SHP77 (cell line): ENCODE results near the gene MORC4.

ENCODE experiments used
- DNase-seq, 2 experiments: peaks; one replicate each; lab custom pipeline; 2025; lab: John Stamatoyannopoulos, UW

The MORC4 gene

DNA sequence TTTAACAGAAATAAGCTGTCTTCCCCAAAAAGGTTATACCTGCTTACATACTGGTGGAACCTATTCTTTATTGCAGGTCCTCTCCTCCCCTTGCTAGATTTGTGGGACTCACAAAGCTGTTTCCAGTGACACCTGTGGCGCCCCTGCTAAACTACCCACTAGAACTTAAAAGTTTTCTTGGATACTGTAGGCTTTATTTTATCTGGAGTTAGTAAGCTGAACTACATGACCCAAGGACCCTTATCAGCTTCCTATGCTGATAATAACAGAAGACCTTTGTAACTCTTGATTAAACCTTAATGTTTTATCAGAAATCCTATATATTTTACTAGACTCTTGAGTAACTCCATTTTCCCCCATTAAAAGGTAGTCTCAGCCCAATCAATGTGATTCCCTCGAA is 47.5 kb downstream of the MORC4 start:
- DNase-seq, result no peak

DNA sequence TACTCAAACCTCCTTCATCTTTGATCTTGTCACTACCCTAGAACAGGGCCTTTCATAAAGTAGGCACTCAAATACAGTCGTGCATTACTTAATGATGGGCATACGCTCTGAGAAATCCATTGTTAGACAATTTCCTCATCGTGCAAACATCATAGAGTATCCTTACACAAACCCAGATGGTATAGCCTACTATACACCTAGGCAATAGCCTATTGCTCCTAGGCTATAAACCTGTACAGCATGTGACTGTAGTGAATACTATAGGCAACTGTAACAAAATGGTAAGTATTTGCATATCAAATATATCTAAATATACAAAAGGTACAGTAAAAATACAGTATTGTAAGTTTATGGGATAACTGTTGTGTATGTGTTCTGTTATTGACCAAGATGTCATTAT is 47.9 kb downstream of the MORC4 start:
- DNase-seq, result no peak

DNA sequence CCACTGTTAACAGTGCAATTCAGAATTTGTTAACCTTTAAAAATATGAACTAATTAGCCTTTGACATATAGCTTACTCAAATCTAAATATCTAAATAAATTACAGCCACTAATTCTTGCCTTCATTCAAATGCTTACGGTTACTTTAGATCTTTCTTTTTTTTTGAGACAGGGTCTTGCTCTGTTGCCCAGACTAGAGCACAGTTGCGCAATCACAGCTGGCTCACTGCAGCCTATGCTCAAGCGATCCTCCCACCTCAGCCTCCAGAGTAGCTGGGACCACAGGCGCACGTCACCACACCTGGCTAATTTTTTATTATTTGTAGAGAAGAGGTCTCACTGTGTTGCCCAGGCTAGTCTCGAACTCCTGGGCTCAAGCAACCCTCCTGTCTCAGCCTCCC is 48.8 kb downstream of the MORC4 start:
- no peak for DNase-seq

DNA sequence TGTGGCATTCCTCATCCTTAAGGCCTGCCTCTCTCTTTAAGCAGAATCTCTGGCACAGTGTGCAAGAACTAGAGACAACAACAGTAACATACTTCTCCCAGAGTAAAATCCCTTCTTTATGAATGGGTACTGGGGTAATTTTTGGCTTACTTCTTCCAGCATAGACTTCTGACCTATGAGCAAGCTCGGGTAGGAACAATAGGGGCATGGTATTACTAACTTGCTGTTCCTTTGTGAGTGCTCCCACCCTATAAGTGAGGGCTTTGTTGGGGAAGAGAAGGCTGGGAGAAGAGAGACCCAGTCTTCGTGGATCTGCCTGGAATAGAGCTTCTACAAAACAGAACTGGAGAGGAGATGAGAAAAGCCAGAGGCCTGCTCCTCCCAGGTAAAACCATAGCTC is 49.6 kb downstream of the MORC4 start:
- no peak for DNase-seq

DNA sequence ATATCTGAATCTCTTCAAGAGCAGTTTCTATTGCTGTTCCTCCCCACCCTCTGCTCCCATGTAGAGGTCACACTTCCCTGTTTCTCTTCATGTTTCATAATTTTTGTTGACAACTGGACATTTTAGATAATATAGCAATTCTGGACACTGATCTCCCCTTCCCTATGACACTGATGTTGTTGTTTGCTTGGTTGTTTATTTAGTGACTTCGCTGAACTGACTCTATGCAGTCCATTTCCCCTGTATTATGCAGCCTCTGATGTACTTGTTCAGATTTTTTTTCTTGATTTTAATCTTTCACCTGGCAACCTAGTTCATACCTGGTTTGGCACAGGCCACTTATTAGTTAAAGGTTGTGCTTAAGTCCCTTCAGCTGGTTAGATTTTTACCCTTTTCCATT is 50.6 kb downstream of the MORC4 start:
- no peak for DNase-seq

DNA sequence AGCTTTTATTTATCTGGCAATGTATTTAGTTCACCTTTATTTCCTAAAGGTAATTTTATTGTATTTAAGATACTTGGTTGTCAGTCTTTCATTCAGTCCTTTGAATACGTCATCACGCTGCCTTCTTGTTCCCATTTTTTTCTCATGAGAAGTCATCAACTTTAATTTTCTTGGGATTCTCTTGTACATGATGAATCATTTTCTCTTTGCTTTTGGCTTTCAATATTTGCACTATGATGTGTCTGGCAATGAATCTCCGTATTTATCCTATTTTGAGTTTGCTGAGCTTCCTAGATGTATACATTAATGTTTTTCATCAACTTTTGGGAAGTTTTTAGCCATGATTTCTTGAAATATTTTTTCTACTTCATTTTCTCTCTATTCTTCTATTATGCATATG is 51.4 kb downstream of the MORC4 start:
- no peak for DNase-seq

DNA sequence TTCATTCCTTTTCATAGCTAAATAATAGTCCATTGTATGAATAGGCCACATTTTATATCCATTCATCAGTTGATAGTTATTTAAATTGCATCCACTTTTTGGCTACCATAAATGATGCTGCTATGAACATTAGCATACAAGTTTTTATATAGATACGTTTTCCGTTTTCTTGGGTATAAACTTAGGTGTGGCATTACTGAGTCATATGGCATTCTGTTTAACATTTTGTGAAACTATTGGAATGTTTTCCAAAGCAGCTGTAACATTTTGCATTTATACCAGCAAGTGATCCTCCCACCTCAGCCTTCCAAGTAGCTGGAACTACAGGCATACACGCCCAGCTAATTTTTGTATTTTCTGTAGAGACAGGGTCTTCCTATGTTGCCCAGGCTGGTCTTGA is 53.5 kb downstream of the MORC4 start:
- DNase-seq, result no peak

DNA sequence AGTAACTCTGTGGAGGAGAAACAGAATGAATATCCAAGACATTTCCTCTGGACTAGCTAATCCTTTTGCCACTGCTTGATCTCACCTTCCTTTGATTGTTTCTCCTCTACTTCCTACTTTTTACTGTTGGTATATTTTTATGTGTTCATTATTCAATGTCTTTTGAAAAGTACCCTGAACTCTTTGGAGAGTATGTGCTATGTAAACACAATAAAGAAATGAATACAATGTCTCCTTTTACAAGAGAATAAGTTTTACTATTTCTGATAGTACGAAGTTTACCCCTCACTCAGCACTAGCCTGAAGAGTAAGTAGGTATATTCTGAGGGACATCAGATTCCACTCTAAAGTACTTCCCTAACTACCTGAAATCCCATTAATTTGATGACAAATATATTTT is 59.9 kb downstream of the MORC4 start:
- no peak for DNase-seq

DNA sequence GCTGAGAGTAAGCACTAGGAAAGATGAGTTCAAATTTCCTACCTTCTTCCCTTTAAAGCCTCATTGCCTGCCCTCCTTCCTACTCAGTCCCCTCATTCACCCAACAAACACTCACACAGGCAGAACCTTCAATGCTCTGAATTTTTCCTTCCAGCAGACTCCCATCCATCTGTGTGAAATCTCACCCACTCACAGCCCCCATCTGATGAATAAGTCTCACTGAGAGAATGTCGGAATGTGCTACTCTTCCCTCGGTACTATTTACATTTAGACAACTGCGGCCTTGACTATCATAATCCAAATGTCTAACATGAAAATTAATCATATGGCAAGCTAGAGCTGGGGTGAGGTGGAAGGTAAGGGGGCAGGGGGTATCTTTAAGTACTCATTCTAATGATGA is 60.4 kb downstream of the MORC4 start:
- no peak for DNase-seq

DNA sequence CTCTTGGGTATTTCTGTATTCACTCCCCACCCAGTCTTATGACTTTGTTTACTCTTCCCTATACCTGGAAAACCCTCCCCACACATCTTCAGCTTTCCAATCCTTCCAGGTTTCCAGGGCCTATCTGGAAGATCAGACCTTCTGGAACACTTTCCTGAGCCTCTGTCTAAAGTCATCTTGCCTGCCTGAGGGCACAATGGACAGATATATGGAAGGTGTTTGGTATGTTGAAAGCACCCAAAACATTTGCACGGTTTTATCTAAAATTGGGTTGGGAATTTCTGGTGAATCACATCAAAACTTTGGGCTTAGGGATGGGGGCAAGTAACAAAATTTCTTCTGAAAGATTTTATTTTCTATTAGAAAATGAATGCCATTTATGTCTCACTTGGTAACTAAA is 63.8 kb downstream of the MORC4 start:
- DNase-seq, result no peak

DNA sequence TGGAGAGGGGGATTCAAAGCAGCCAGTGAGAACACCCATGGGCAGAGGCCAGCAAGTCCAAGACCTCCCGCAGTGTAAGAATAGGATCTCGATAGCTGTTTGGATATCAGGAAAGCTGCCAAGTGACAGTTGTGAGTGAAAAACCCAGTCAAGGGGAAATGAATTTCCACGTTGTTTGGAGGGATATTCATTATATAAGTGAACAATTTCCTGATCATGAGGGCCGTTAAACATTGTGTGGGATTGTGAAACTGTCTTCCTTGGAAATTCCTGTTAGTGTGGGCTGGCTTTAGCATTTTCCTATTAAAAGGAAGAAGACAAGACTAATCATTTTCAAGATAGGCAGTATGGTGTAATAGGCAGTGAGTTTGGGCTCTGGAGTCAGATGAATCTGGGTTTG is 64.8 kb downstream of the MORC4 start:
- DNase-seq, result no peak

DNA sequence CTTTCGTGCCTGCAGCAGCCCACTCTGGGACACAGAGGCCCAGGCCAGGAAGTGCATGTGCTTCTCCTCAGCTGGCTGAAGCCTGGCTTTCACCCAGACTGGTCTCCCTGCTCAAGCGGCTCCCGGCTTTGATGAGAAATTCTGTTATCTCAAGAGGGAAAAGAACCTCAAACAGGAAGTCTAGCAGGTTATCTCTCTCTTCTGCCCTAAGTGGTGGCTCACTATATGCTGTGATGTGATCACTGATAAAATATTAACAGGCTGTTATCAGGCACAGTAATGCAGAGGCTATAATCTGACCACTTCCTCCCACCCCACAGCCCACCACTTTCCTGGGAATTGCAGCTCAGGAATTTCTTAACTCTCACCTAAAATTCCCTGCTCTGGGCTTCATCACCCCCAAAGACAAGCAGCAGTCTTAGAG is 66.5 kb downstream of the MORC4 start:
- no peak for DNase-seq

DNA sequence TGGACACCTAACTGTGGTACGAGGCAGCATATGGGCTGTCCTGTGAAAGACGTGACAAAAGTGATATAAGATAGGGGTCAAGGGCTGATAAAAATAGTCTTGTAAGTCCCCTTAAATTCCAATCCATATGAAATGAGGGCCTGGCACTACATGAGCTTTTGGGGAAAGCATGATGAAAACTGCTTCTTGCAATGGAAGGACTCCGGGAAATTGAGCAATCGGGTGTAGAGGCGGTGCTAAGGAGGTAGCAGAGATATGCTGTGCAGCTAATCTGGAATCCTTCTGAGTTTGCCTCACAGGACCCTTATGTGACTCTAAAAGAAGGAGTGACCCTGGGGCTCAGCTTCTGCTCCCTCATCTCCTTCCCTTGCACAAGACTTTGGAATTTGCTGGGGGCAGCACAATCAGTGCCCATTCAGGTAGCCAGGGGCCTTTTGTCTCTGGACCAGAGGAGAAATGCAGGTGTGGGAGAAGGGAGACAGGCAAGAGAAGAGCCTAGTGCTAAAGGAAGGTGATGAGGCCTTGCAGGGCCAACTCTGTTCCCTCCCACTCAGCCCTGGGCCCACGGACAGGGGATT is 67.0 kb downstream of the MORC4 start:
- no peak for DNase-seq

DNA sequence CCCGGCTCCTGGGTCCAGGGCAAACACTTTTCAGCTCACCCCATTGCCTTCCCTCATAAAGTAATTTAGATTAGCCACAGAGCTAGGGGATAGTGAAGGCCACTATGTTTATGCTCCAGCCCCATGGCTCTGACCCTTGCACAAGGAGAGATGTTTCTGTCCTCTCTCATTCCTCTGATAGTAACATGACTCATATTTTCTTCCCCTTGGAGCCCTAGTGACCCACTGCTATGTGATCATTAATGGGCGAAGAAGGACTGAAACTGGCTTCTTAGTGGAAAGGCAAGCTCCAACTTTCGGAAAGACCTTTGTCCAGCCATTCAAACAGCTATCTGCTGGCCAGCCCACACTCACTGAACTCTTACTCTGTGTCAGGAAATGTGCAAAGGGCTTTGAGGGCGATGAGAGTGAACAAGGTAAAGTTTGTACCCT is 67.5 kb downstream of the MORC4 start:
- no peak for DNase-seq

DNA sequence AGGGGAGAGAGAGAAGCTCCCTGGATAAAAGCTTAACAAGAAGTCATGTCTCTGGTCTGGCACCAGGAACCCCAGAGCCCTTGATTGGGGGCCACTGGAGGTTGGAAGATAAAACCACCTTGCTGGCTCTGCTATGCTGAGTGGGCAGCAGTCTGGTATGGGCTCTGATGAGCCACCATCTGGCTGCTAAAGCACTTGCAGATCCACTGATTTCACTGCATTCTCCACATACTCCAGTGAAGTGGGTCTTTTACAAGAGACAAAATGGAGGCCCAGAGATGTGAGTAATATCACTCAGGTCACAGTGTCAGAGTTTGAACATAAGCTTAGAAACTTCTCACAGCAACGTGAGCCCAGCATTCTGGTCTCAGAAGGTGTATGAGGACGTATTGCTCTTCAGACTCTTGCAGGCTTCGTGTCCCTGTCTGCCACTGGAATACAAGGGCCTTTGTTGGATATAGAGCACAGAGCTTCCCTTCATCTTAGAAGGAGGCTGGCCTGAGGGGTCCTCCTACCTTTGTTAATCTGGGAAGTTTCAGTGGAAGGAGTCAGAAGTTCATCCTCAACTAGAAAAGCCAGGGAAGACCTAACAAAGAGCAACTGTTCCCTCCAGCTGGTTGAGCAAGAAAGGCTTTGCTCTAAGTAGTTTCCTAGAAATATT is 68.1 kb downstream of the MORC4 start:
- DNase-seq, result no peak

DNA sequence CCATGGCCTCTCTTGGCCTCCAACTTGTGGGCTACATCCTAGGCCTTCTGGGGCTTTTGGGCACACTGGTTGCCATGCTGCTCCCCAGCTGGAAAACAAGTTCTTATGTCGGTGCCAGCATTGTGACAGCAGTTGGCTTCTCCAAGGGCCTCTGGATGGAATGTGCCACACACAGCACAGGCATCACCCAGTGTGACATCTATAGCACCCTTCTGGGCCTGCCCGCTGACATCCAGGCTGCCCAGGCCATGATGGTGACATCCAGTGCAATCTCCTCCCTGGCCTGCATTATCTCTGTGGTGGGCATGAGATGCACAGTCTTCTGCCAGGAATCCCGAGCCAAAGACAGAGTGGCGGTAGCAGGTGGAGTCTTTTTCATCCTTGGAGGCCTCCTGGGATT is 71.8 kb downstream of the MORC4 start:
- no peak for DNase-seq

DNA sequence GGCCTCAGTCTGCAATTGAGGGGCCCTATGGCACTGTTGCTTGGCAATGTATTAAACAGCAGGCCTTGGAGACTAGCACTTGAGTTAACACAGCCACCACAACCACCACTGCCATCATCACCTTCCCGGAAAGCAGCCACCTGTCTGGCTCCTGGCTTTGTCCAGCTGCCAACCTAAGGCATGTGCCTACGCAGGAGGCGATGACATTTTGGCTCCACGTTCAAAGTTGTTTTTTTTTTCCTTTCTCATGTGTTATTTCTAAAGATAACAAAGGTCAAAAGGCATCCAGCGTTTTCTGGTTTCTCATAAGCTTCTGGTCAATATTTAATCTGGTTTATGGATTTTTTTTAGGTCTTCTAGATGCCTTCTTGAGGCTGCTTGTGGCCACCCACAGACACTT is 72.3 kb downstream of the MORC4 start:
- no peak for DNase-seq

DNA sequence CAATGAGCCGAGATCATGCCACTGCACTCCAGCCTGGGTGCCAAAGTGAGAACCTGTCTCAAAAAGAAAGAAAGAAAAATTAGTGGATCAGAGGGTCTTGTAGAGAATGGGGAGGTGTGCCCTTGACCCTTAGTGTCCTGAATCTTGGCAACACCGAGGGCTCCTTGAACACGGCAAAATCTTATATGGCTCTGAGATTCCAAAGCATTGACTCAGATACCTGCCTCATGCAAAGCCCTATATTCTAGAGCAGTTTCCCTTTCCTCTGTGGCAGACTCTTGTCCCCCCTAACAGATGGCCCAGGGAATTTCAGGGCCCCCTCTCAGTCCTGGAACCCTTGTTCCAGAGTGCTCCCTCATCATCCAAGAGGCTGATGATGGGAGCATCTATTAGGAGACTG is 73.0 kb downstream of the MORC4 start:
- DNase-seq, result no peak

DNA sequence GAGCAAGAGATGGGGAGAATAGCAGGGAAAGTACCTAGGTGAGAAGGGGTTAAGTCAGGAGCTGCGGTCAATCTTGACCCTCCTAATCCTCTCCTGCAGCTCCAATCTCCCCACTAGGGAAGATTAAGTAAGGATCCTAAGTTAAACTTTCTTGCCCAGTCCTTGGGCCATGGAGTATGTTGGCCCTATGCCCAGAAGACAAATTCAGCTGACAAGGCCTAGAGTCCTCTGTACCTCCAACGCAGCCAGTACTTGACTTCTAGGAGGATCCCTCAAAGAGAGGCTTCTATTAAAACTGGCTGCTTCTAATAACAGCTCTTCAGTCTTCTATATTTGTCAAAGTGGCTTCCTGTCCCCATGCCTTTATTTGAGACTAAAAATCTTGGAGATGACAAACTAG is 78.4 kb downstream of the MORC4 start:
- no peak for DNase-seq

DNA sequence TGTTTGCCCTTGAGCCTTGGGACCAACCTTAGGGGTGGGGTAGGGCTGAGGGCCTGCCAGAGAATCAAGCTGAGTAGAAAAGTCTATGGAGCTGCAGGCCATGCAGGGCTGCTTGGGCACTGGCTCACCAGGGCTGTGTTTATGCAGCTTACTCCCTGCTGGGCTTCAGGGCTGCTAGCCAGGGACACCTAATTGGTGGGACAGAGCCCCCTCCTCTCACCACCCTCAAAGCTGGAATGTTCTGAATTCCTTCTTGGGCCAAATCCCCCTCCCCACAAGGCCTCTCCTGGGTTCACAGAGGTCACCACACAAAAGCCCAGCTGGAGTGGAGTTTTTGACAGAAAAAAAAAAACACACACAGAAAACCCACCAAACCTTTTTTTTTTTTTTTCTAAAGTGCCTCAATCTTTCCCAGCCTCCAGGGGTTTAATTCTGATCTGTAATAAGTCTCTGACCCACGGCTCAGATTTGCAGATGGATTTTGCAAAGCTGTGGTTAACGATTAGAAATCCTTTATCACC is 80.0 kb downstream of the MORC4 start, which contains the start of gene CLDN2:
Gene CLDN2 (plus strand): TSS at position 471 of the 521 bp plus-strand sequence. CDS start 7,827 bp downstream, outside the sequence.
- no peak for DNase-seq

DNA sequence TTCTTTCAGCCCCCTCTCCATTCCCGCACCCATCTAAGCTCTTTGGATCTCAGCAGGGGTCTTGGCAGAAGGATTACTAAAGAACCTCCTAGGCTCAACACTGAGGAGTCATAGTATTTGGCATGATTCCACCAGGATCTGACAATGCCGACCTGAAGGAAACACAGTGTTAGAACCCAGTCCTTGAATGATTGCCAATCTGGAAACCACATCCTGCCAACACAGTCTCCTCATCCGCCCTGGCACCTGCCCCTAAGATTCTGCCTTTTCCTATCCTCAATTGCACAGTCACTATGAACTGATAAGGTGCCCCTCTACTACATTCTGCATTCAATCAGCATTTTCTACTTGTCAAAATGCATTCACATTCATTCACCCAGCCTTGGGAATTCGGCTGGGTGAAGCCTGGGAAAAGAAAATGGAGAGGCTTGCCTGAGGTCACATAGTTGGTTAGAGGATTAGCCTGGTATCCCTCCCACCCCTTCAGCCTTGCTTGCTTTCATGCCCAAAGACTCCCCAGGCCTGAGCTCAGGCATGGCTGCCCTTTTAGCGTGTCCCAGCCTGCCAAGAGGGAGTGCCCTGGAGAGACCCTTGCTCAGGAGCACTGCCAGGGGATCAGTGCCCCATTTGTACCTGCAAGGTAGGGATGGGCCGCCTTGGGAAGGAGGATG is 82.0 kb downstream of the MORC4 start:
- no peak for DNase-seq

DNA sequence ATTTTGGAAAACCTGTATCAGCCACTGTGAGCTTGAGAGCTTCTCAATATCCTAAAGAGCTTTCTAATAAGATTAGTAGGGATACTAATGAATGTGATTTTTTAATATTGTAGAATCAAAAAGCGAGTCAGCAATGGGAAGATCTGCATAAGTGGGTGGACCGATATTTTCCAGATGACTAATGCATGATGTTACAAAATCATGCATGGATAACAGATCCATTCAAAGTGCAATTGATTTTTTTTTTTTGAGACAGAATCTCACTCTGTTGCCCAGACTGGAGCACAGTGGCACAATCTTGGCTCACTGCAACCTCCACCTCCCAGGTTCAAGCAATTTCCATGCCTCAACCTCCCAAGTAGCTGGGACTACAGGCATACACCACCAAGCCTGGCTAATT is 87.1 kb downstream of the MORC4 start:
- no peak for DNase-seq

DNA sequence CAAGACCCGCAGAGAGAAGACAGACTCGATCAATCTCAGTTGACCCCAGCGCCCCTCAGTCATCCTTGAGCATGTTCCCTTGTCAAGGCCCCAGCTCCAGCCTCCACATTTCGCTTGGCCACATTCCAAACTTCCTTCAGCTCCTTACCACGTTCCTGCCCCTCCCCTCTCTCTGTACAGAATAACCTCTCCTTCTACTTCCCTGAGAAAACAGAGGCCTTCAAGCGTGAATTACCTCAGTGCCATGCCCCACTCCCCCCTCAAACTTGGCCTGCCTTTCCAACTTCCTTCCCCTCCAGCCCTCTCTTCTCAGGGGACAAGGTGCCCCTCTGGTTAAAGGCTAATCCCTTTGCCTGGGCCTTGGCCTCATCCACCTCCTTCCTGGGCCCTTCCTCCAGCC is 93.7 kb downstream of the MORC4 start:
- no peak for DNase-seq
